K562 (cell line): ENCODE data around the gene PRDM15. TPM values are rescaled to one million over a fixed set of nuclear protein-coding genes. Genes with fewer than 3 reads are reported as not detected.

Source experiments
- ATAC-seq: fragments of 200-7000 bp; cut with Tn5 transposase; 3 replicates; pipeline ENCODE4 v1.9.1; 2020; ENCODE audit warnings: moderate library complexity
- BruUV-seq: library from RNA; stranded (reverse); fragments of 400-500 nt; replicated peaks from 2 replicates; lab custom pipeline; 2021; lab: Mats Ljungman, UMichigan
- CTCF ChIA-PET: fragments of 300-600 bp; formaldehyde crosslinking; extraction: SDS; loops from one replicate; lab custom pipeline; 2021; ENCODE audit warnings: low intra/inter-chr PET ratio; lab: Yijun Ruan, JAX
- POLR2A ChIA-PET: fragments of 300-600, 350-650 bp; sonication (Branson Sonifier 250); formaldehyde crosslinking; extraction: SDS; loops from one replicate; lab custom pipeline; 2021; ENCODE audit warnings: antibody characterized with exemption, inconsistent platforms; lab: Yijun Ruan, JAX
- DNase-seq, 4 experiments: peaks; one replicate each; pipeline versions ENCODE4 v3.0.0 to v3.0.0-alpha.2; 2011 to 2018; ENCODE audit warnings: low spot score in 3 of 4, mixed read lengths in 3 of 4; ENCODE audit errors: extremely low read depth in 1 of 4
- FAIRE-seq: peaks from 2 replicates; lab custom pipeline; 2011; peaks lifted over from hg19 to GRCh38; lab: Jason Lieb, UNC
- H2AFZ ChIP-seq: 2 replicates; pipeline ENCODE4 v1.6.0; 2011; ENCODE audit warnings: low read depth, low read length, control low read depth, inconsistent platforms
- H3K27ac ChIP-seq: fragments of 200-600 bp; 3 replicates; pipeline ENCODE4 v1.8.0; 2011; ENCODE audit warnings: low read depth, mild to moderate bottlenecking, control low read depth, inconsistent platforms, low read length, moderate library complexity, mixed read lengths; ENCODE audit errors: extremely low read depth
- H3K27me3 ChIP-seq, 2 experiments: fragments of 300-600 bp in 1 of 2; 2 replicates in 1 of 2; 3 replicates in 1 of 2; pipeline versions ENCODE4 v1.6.0 to v1.8.0; 2011; ENCODE audit warnings: inconsistent platforms in 2 of 2, low read length in 2 of 2, mild to moderate bottlenecking in 1 of 2, mixed read lengths in 1 of 2, moderate library complexity in 1 of 2; ENCODE audit not compliant: control insufficient read depth in 2 of 2, insufficient read depth in 2 of 2
- H3K36me3 ChIP-seq: fragments of 300-600 bp; 3 replicates; pipeline ENCODE4 v1.8.0; 2011; ENCODE audit warnings: mild to moderate bottlenecking, low read length, inconsistent platforms; ENCODE audit not compliant: control insufficient read depth, insufficient read depth
- H3K4me1 ChIP-seq, 2 experiments: fragments of 200-600 bp in 1 of 2; replicated peaks in 1 of 2; 2 replicates in 1 of 2; 3 replicates in 1 of 2; pipeline versions ENCODE4 v1.5.1 to v1.8.0; 2011; ENCODE audit warnings: inconsistent platforms in 2 of 2, low read length in 2 of 2, mild to moderate bottlenecking in 1 of 2, mixed read lengths in 1 of 2, moderate library complexity in 1 of 2; ENCODE audit not compliant: control insufficient read depth in 2 of 2, insufficient read depth in 2 of 2
- H3K4me2 ChIP-seq: 2 replicates; pipeline ENCODE4 v1.6.1; 2011; ENCODE audit warnings: low read length, control low read depth, inconsistent platforms, mixed read lengths; ENCODE audit not compliant: insufficient read depth
- H3K4me3 ChIP-seq: fragments of 200-600 bp; sonication (generic), shearing (Covaris generic); 2 replicates; pipeline ENCODE4 v1.5.1; 2016; ENCODE audit warnings: control low read depth, inconsistent platforms
- H3K79me2 ChIP-seq: fragments of 200-600 bp; 3 replicates; pipeline ENCODE4 v1.8.0; 2011; ENCODE audit warnings: low read length, inconsistent platforms; ENCODE audit not compliant: control insufficient read depth, insufficient read depth
- H3K9ac ChIP-seq, 2 experiments: 2 replicates each; pipeline versions ENCODE4 v1.6.0 to v1.6.1; 2011; ENCODE audit warnings: low read depth in 2 of 2, low read length in 2 of 2, control low read depth in 1 of 2, inconsistent platforms in 1 of 2, mild to moderate bottlenecking in 1 of 2, mixed read lengths in 1 of 2; ENCODE audit not compliant: insufficient read depth in 1 of 2
- H3K9me1 ChIP-seq: one replicate; pipeline ENCODE4 v1.6.0; 2011; ENCODE audit warnings: inconsistent platforms, mild to moderate bottlenecking, low read length, moderate library complexity; ENCODE audit not compliant: control insufficient read depth, insufficient read depth
- H3K9me3 ChIP-seq: replicated peaks from 2 replicates; pipeline ENCODE4 v1.5.1; 2011; ENCODE audit warnings: low read depth, low read length, inconsistent platforms; ENCODE audit not compliant: control insufficient read depth, insufficient read depth
- H4K20me1 ChIP-seq: replicated peaks from 2 replicates; pipeline ENCODE4 v1.6.1; 2011; ENCODE audit warnings: low read length, inconsistent platforms, mixed read lengths; ENCODE audit not compliant: control insufficient read depth, insufficient read depth
- ELF4 ChIP-seq: fragments of 450-650 bp; formaldehyde crosslinking; IDR thresholded peaks from 2 replicates; pipeline ENCODE4 v1.4.0; 2022; ENCODE audit warnings: missing genetic modification characterization
- FOXK1 ChIP-seq: sonication (generic); formaldehyde crosslinking; IDR thresholded peaks from 2 replicates; pipeline ENCODE4 v1.8.0; 2022; ENCODE audit warnings: missing genetic modification reagents, mild to moderate bottlenecking, borderline replicate concordance
- HNRNPK ChIP-seq: fragments of 200-400 bp; formaldehyde crosslinking; IDR thresholded peaks from one replicate; pipeline ENCODE4 v1.6.1; 2018; ENCODE audit warnings: mild to moderate bottlenecking, low read depth, low read length; ENCODE audit not compliant: poor library complexity, severe bottlenecking
- KLF13 ChIP-seq: fragments of 450-650 bp; IDR thresholded peaks from 2 replicates; pipeline ENCODE4 v1.6.1; 2016; ENCODE audit warnings: missing genetic modification characterization, low read depth, mild to moderate bottlenecking, missing compliant biosample characterization, moderate library complexity, borderline replicate concordance
- NUFIP1 ChIP-seq: fragments of 450-650 bp; IDR thresholded peaks from 2 replicates; pipeline ENCODE4 v1.6.1; 2018; ENCODE audit not compliant: partially characterized antibody
- OTX1 ChIP-seq: fragments of 450-650 bp; formaldehyde crosslinking; IDR thresholded peaks from 2 replicates; pipeline ENCODE4 v1.4.0; 2022; ENCODE audit warnings: mild to moderate bottlenecking
- PRPF4 ChIP-seq: fragments of 200-400 bp; formaldehyde crosslinking; IDR thresholded peaks from one replicate; pipeline ENCODE4 v1.6.1; 2017; ENCODE audit warnings: low read length, low read depth, mild to moderate bottlenecking; ENCODE audit not compliant: insufficient read depth, poor library complexity, severe bottlenecking
- RNF219 ChIP-seq: fragments of 250-450 bp; sonication (Bioruptor Pico); IDR thresholded peaks from 2 replicates; pipeline ENCODE4 v1.5.0; 2022; ENCODE audit warnings: mild to moderate bottlenecking
- SNAPC5 ChIP-seq: fragments of 250-450 bp; sonication (Bioruptor Pico); IDR thresholded peaks from 2 replicates; pipeline ENCODE4 v1.8.0; 2021; ENCODE audit warnings: moderate library complexity, mild to moderate bottlenecking, inconsistent platforms
- STAT5B ChIP-seq: fragments of 250-450 bp; sonication (Bioruptor Pico); IDR thresholded peaks from 2 replicates; pipeline ENCODE4 v1.8.0; 2021; ENCODE audit warnings: mild to moderate bottlenecking, inconsistent platforms
- THRAP3 ChIP-seq: fragments of 450-650 bp; IDR thresholded peaks from 2 replicates; pipeline ENCODE4 v1.6.1; 2016; ENCODE audit warnings: mild to moderate bottlenecking, inconsistent platforms, borderline replicate concordance
- ZFP91 ChIP-seq: sonication (generic); formaldehyde crosslinking; IDR thresholded peaks from 2 replicates; pipeline ENCODE4 v1.8.0; 2022; ENCODE audit warnings: mild to moderate bottlenecking, missing genetic modification reagents
- ZNF184 ChIP-seq: sonication (generic); formaldehyde crosslinking; IDR thresholded peaks from 2 replicates; pipeline ENCODE4 v1.5.0; 2020; ENCODE audit warnings: missing genetic modification reagents
- WGBS: fragments of 100-300 bp; shearing (Covaris generic); methylation state at CpG from one replicate; pipeline ENCODE4 v1.1.6; 2016; ENCODE audit warnings: low coverage, mixed read lengths; ENCODE audit not compliant: insufficient coverage; ENCODE audit errors: missing lambda C conversion rate; 5-methylcytosine and 5-hydroxymethylcytosine counted together
- in situ Hi-C: fragments of 300-500 bp; cut with MboI; formaldehyde crosslinking; loops from 4 replicates; pipeline ENCODE4 v1.15.0; 2018; ENCODE audit warnings: inconsistent platforms, mixed read lengths
- intact Hi-C: fragments of 100-400 bp; cut with micrococcal nuclease; formaldehyde crosslinking; loops from 2 replicates; pipeline ENCODE4 v1.14.2; 2022
- polyA plus RNA-seq, 8 experiments: library from polyadenylated mRNA; depleted of rRNA in 4 of 8; stranded (reverse) in 5 of 8; unstranded in 3 of 8; fragments of >200 nt; fragmentation: Nextera tagmentation in 2 of 8; fragmentation: Illumina TruSeq in 1 of 8; extraction: Ambion mirVana in 2 of 8; extraction: Trizol in 1 of 8; gene quantifications; 2 replicates each; pipeline versions ENCODE4 v1.2.1 to v1.2.3, GENCODE V29; 2011 to 2014; ENCODE audit warnings: inconsistent platforms in 1 of 8, missing spikeins in 1 of 8
- total RNA-seq, 7 experiments: library from RNA; depleted of rRNA in 6 of 7; stranded (reverse); fragments of >200 nt in 6 of 7; fragmentation: Illumina TruSeq in 2 of 7; extraction: Trizol in 2 of 7; gene quantifications; 2 replicates each; pipeline versions ENCODE4 v1.2.1 to v1.2.3, GENCODE V29; 2011 to 2021; ENCODE audit warnings: low replicate concordance in 1 of 7

Gene PRDM15
- total and polyA plus RNA-seq, 9 of the 15 experiments (the other 6 are each of a cell fraction or from before 2014, with no cell fraction given), result 0.93 to 9.2 (median 6.2) TPM

- no peaks in the 10 kb centered on the region for H4K20me1 ChIP-seq
- no peak for FAIRE-seq
- peaks cover 12% of the 10 kb centered on the region; the same call in 2 of the 3 replicates for H3K36me3 ChIP-seq
- no peak overlapping the region for H2AFZ ChIP-seq
- no peaks in the 10 kb centered on the region for H3K9me3 ChIP-seq
- WGBS, result 98% methylated on average over 7 of the region's 8 CpGs
- H3K4me1 ChIP-seq, result peaks cover 19 to 30% of the 10 kb centered on the region in 2 experiments
- ATAC-seq, result no peak
- no peak overlapping the region for H3K4me3 ChIP-seq
- peaks cover 3% of the 10 kb centered on the region for H3K9me1 ChIP-seq
- no peak for TF ChIP-seq SNAPC5 (CRISPR knock-in tag)
- TF ChIP-seq HNRNPK, result no peak
- TF ChIP-seq FOXK1 (CRISPR knock-in tag), result no peak
- no peak for TF ChIP-seq RNF219 (CRISPR knock-in tag)
- TF ChIP-seq NUFIP1, result no peak
- no peak for TF ChIP-seq ZNF184 (CRISPR knock-in tag)
- TF ChIP-seq OTX1 (CRISPR knock-in tag), result no peak
- TF ChIP-seq STAT5B (CRISPR knock-in tag), result no peak
- TF ChIP-seq PRPF4, result no peak
- TF ChIP-seq THRAP3, result no peak
- no peak for TF ChIP-seq KLF13
- no peak for TF ChIP-seq ZFP91 (CRISPR knock-in tag)
- no peak for TF ChIP-seq ELF4 (CRISPR knock-in tag)
- TF ChIP-seq, all 486 proteins: peak for 0
- no TSS peak for BruUV-seq
- Histone ChIP-seq H3K79me2 (peaks cover 39% of the 10 kb centered on the region), H3K9ac (peak overlapping the region in 1 of 2 experiments; percentile 41; a peak in 1 of 4 replicates), H3K4me2 (no peak overlapping the region), H3K27ac (no peak overlapping the region), H3K27me3 (no peaks in the 10 kb centered on the region)
- intact Hi-C loops, result loop anchor here (5.0 to 10.0 kb wide), 2 partner anchors 82 to 140 kb away; partner anchors contain the start of gene ZBTB21
- in situ Hi-C loops, result no loop called here
- POLR2A ChIA-PET, result interaction anchor here (0.6 to 1.0 kb wide), 2 partner anchors 10 to 234 kb away, joined by 3 to 4 read pairs; no protein-coding TSS in a partner anchor
- DNase-seq, result no peak
- CTCF ChIA-PET, result no interaction called here
Observed at GRCh38 chr21:41875086-41875485, 4.1 kb downstream of the PRDM15 start.
